ENCODE data around the gene PTPRU.

The PTPRU gene

GRCh38 chr1:29338908-29339575, 102.7 kb downstream of the PTPRU start:
- DNase-seq, result no peak

- no peak for DNase-seq
Measured at GRCh38 chr1:29341936-29342335, 105.6 kb downstream of the PTPRU start.

GRCh38 chr1:29342351-29342750, 106.0 kb downstream of the PTPRU start:
- DNase-seq, result no peak

GRCh38 chr1:29342983-29343382, 106.7 kb downstream of the PTPRU start:
- DNase-seq, result no peak

GRCh38 chr1:29343476-29343875, 107.2 kb downstream of the PTPRU start:
- DNase-seq, result no peak

GRCh38 chr1:29343908-29344307, 107.6 kb downstream of the PTPRU start:
- no peak for DNase-seq

- no peak for DNase-seq
Measured at GRCh38 chr1:29344336-29344735, 108.0 kb downstream of the PTPRU start.

- no peak for DNase-seq
Measured at GRCh38 chr1:29346576-29346975, 110.3 kb downstream of the PTPRU start.

- no peak for DNase-seq
Measured at GRCh38 chr1:29349871-29350491, 113.7 kb downstream of the PTPRU start.

GRCh38 chr1:29352719-29353420, 116.5 kb downstream of the PTPRU start:
- DNase-seq, result no peak

GRCh38 chr1:29354511-29355098, 118.3 kb downstream of the PTPRU start:
- no peak for DNase-seq

GRCh38 chr1:29355375-29355774, 119.1 kb downstream of the PTPRU start:
- no peak for DNase-seq

GRCh38 chr1:29356663-29357062, 120.3 kb downstream of the PTPRU start:
- DNase-seq, result no peak

- DNase-seq, result no peak
Measured at GRCh38 chr1:29357452-29357851, 121.1 kb downstream of the PTPRU start.

GRCh38 chr1:29358183-29358582, 121.9 kb downstream of the PTPRU start:
- no peak for DNase-seq

GRCh38 chr1:29360768-29361167, 124.4 kb downstream of the PTPRU start:
- no peak for DNase-seq

GRCh38 chr1:29361686-29362085, 125.4 kb downstream of the PTPRU start:
- no peak for DNase-seq

GRCh38 chr1:29362116-29362515, 125.8 kb downstream of the PTPRU start:
- DNase-seq, result no peak

GRCh38 chr1:29362764-29363163, 126.4 kb downstream of the PTPRU start:
- no peak for DNase-seq

GRCh38 chr1:29363536-29363935, 127.2 kb downstream of the PTPRU start:
- no peak for DNase-seq

GRCh38 chr1:29364101-29364678, 127.9 kb downstream of the PTPRU start:
- no peak for DNase-seq

GRCh38 chr1:29365906-29366670, 129.8 kb downstream of the PTPRU start:
- no peak for DNase-seq
